ENCODE measurements around the gene TRIM43B.
"Not testable (repeated sequence)": the region's sequence is repeated elsewhere in the genome, so short reads cannot be mapped to it uniquely, and the experiment has no call there.

TRIM43B gene

GRCh38 chr2:95433973-95434372 is 50.6 kb downstream of the TRIM43B start:
- not testable (repeated sequence) for DNase-seq (ENCODE audit: low read depth)

DNA sequence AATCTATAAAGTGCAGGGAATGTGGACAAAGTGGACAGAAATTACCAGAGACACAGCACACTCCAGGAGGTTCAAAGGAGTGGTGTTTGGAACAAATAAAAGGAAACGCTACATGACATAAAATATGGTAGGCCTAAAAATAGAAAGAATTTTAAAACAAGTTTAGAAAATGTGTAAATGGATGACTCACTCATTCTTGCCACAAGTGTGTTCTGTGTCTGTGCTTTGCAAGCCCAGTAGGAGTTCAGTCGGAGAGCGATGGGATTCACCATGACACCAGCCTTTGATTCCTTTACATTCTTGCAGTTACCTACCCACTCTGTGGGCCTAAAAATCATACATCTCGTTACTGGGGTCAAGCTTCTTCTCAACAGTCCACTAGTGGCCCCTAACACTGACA is 51.2 kb downstream of the TRIM43B start:
- DNase-seq (ENCODE audit: low read depth): not testable (repeated sequence)

GRCh38 chr2:95429748-95430467 is 54.6 kb downstream of the TRIM43B start:
- not testable (repeated sequence) for DNase-seq (ENCODE audit: low read depth)

GRCh38 chr2:95427196-95427867 is 57.2 kb downstream of the TRIM43B start:
- not testable (repeated sequence) for DNase-seq (ENCODE audit: low read depth)
